Mesendoderm (in vitro differentiated cells): ENCODE measurements around the gene NBEA.

Experiments
- DNase-seq: peaks from one replicate; pipeline ENCODE4 v3.0.0; 2013
- H2AK5ac ChIP-seq: 2 replicates; pipeline ENCODE4 v1.6.1; 2013; ENCODE audit warnings: low read length, inconsistent platforms
- H2BK120ac ChIP-seq: 2 replicates; pipeline ENCODE4 v1.6.1; 2013; ENCODE audit warnings: low read depth, mild to moderate bottlenecking, low read length, moderate library complexity, mixed read lengths
- H2BK15ac ChIP-seq: replicated peaks from 2 replicates; pipeline ENCODE4 v1.6.1; 2013; ENCODE audit warnings: low read depth, mild to moderate bottlenecking, moderate library complexity
- H2BK5ac ChIP-seq: 2 replicates; pipeline ENCODE4 v1.6.1; 2013; ENCODE audit warnings: low read length, inconsistent platforms
- H3K18ac ChIP-seq: 2 replicates; pipeline ENCODE4 v1.6.1; 2013; ENCODE audit warnings: mild to moderate bottlenecking, low read length, mixed read lengths
- H3K23ac ChIP-seq: one replicate; pipeline ENCODE4 v1.6.1; 2013; ENCODE audit warnings: low read length
- H3K27ac ChIP-seq: 2 replicates; pipeline ENCODE4 v1.5.1; 2013; ENCODE audit warnings: low read depth, mild to moderate bottlenecking, inconsistent platforms, low read length, moderate library complexity
- H3K27me3 ChIP-seq: 2 replicates; pipeline ENCODE4 v1.6.1; 2013; ENCODE audit warnings: low read length, control low read depth, mild to moderate bottlenecking, inconsistent platforms; ENCODE audit not compliant: insufficient read depth, poor library complexity
- H3K36me3 ChIP-seq: 2 replicates; pipeline ENCODE4 v1.6.1; 2013; ENCODE audit warnings: low read length, inconsistent platforms; ENCODE audit not compliant: control insufficient read depth, insufficient read depth
- H3K4ac ChIP-seq: one replicate; pipeline ENCODE4 v1.6.1; 2013; ENCODE audit warnings: low read depth, mild to moderate bottlenecking, low read length, moderate library complexity
- H3K4me1 ChIP-seq: 2 replicates; pipeline ENCODE4 v1.6.1; 2013; ENCODE audit warnings: low read depth, low read length, inconsistent platforms; ENCODE audit not compliant: control insufficient read depth
- H3K4me2 ChIP-seq: 2 replicates; pipeline ENCODE4 v1.6.1; 2013; ENCODE audit warnings: low read length
- H3K4me3 ChIP-seq: 2 replicates; pipeline ENCODE4 v1.5.1; 2013; ENCODE audit warnings: mild to moderate bottlenecking, low read length
- H3K56ac ChIP-seq: one replicate; pipeline ENCODE4 v1.6.1; 2013; ENCODE audit warnings: low read length
- H3K79me1 ChIP-seq: 2 replicates; pipeline ENCODE4 v1.6.1; 2013; ENCODE audit warnings: low read length, inconsistent platforms
- H3K79me2 ChIP-seq: 2 replicates; pipeline ENCODE4 v1.6.1; 2013; ENCODE audit warnings: mild to moderate bottlenecking, low read length; ENCODE audit not compliant: control insufficient read depth, insufficient read depth
- H3K9ac ChIP-seq: 2 replicates; pipeline ENCODE4 v1.6.1; 2013; ENCODE audit warnings: low read length, inconsistent platforms
- H4K5ac ChIP-seq: one replicate; pipeline ENCODE4 v1.6.1; 2013; ENCODE audit warnings: low read length
- H4K8ac ChIP-seq: one replicate; pipeline ENCODE4 v1.6.1; 2013; ENCODE audit warnings: low read depth, mild to moderate bottlenecking, control low read depth, low read length, moderate library complexity
- WGBS: extraction: QIAGEN DNeasy Blood & Tissue Kit; methylation state at CpG from one replicate; pipeline ENCODE4 v1.1.7; 2013; ENCODE audit warnings: low lambda C conversion rate, missing lambda C conversion rate; ENCODE audit not compliant: insufficient coverage; ENCODE audit errors: extremely low coverage; 5-methylcytosine and 5-hydroxymethylcytosine counted together

NBEA gene

GRCh38 chr13:35190241-35190640 is 248.2 kb downstream of the NBEA start:
- H3K27ac ChIP-seq, result no peak overlapping the region
- H3K79me2 ChIP-seq, result no peaks in the 10 kb centered on the region
- H3K9ac ChIP-seq, result no peak overlapping the region
- DNase-seq, result no peak
- H4K5ac ChIP-seq, result no peak overlapping the region
- no peak overlapping the region for H2BK120ac ChIP-seq
- H3K23ac ChIP-seq, result no peak overlapping the region
- H3K4ac ChIP-seq, result no peak overlapping the region
- H3K27me3 ChIP-seq, result no peaks in the 10 kb centered on the region
- H3K4me2 ChIP-seq, result no peak overlapping the region
- no peak overlapping the region for H3K4me3 ChIP-seq
- H3K56ac ChIP-seq, result no peak overlapping the region
- H3K36me3 ChIP-seq, result no peaks in the 10 kb centered on the region
- H2AK5ac ChIP-seq, result no peak overlapping the region
- no peaks in the 10 kb centered on the region for H3K4me1 ChIP-seq
- no peak overlapping the region for H2BK5ac ChIP-seq
- H3K18ac ChIP-seq, result no peak overlapping the region
- no peak overlapping the region for H2BK15ac ChIP-seq
- no peak overlapping the region for H4K8ac ChIP-seq
- no CpG with 5 or more reads among the region's 2 CpGs for WGBS
- H3K79me1 ChIP-seq, result no peaks in the 10 kb centered on the region

GRCh38 chr13:35191883-35192282 is 249.8 kb downstream of the NBEA start:
- Histone ChIP-seq H4K5ac (no peak overlapping the region), H3K27ac (no peak overlapping the region), H3K27me3 (no peaks in the 10 kb centered on the region), H3K56ac (no peak overlapping the region), H3K4me3 (no peak overlapping the region), H3K36me3 (no peaks in the 10 kb centered on the region), H4K8ac (no peak overlapping the region), H2BK15ac (no peak overlapping the region), H2BK5ac (no peak overlapping the region), H3K9ac (no peak overlapping the region), H2BK120ac (no peak overlapping the region), H3K79me1 (no peaks in the 10 kb centered on the region), H2AK5ac (no peak overlapping the region), H3K4me1 (no peaks in the 10 kb centered on the region), H3K4me2 (no peak overlapping the region), H3K79me2 (no peaks in the 10 kb centered on the region), H3K18ac (no peak overlapping the region), H3K23ac (no peak overlapping the region), H3K4ac (no peak overlapping the region)
- no CpG with 5 or more reads among the region's 2 CpGs for WGBS
- DNase-seq, result no peak

GRCh38 chr13:35198613-35199200 is 256.6 kb downstream of the NBEA start:
- no CpG with 5 or more reads among the region's 8 CpGs for WGBS

GRCh38 chr13:35208587-35208986 is 266.5 kb downstream of the NBEA start:
- Histone ChIP-seq H3K9ac (no peak overlapping the region), H3K4ac (no peak overlapping the region), H2BK120ac (no peak overlapping the region), H4K8ac (no peak overlapping the region), H2AK5ac (no peak overlapping the region), H3K79me1 (no peaks in the 10 kb centered on the region), H3K4me2 (no peak overlapping the region), H3K4me1 (no peaks in the 10 kb centered on the region), H3K23ac (no peak overlapping the region), H3K36me3 (no peaks in the 10 kb centered on the region), H2BK5ac (no peak overlapping the region), H3K27me3 (no peaks in the 10 kb centered on the region), H3K79me2 (no peaks in the 10 kb centered on the region), H3K18ac (no peak overlapping the region), H2BK15ac (no peak overlapping the region), H3K56ac (no peak overlapping the region), H3K27ac (no peak overlapping the region), H4K5ac (no peak overlapping the region), H3K4me3 (no peak overlapping the region)
- no peak for DNase-seq
- no CpG with 5 or more reads among the region's 1 CpG for WGBS

More at GRCh38 chr13:35198613-35199200, 256.6 kb downstream of the NBEA start:
- H3K23ac ChIP-seq, result no peak overlapping the region
- no peak overlapping the region for H4K8ac ChIP-seq
- no peaks in the 10 kb centered on the region for H3K79me2 ChIP-seq
- H3K9ac ChIP-seq, result no peak overlapping the region
- no peak overlapping the region for H2BK120ac ChIP-seq
- no peak overlapping the region for H3K4me2 ChIP-seq
- H3K18ac ChIP-seq, result no peak overlapping the region
- no peak overlapping the region for H2AK5ac ChIP-seq
- H3K4me1 ChIP-seq, result no peaks in the 10 kb centered on the region
- no peak for DNase-seq
- H3K4me3 ChIP-seq, result no peak overlapping the region
- no peak overlapping the region for H4K5ac ChIP-seq
- no peak overlapping the region for H2BK15ac ChIP-seq
- H3K27me3 ChIP-seq, result no peaks in the 10 kb centered on the region
- H3K27ac ChIP-seq, result no peak overlapping the region
- no peaks in the 10 kb centered on the region for H3K36me3 ChIP-seq
- no peak overlapping the region for H2BK5ac ChIP-seq
- H3K4ac ChIP-seq, result no peak overlapping the region
- no peaks in the 10 kb centered on the region for H3K79me1 ChIP-seq
- H3K56ac ChIP-seq, result no peak overlapping the region

GRCh38 chr13:35210261-35210660 is 268.2 kb downstream of the NBEA start:
- H3K4me2 ChIP-seq, result no peak overlapping the region
- no peak overlapping the region for H3K56ac ChIP-seq
- H2AK5ac ChIP-seq, result no peak overlapping the region
- H3K79me1 ChIP-seq, result no peaks in the 10 kb centered on the region
- H2BK5ac ChIP-seq, result no peak overlapping the region
- H3K4ac ChIP-seq, result no peak overlapping the region
- no peaks in the 10 kb centered on the region for H3K4me1 ChIP-seq
- H3K36me3 ChIP-seq, result no peaks in the 10 kb centered on the region
- H3K9ac ChIP-seq, result no peak overlapping the region
- no peak overlapping the region for H3K23ac ChIP-seq
- no peaks in the 10 kb centered on the region for H3K27me3 ChIP-seq
- H2BK120ac ChIP-seq, result no peak overlapping the region
- WGBS, result no CpG with 5 or more reads among the region's 2 CpGs
- no peak overlapping the region for H3K4me3 ChIP-seq
- H3K79me2 ChIP-seq, result no peaks in the 10 kb centered on the region
- no peak for DNase-seq
- no peak overlapping the region for H4K8ac ChIP-seq
- no peak overlapping the region for H3K27ac ChIP-seq
- H2BK15ac ChIP-seq, result no peak overlapping the region
- no peak overlapping the region for H4K5ac ChIP-seq
- no peak overlapping the region for H3K18ac ChIP-seq

- Histone ChIP-seq H3K36me3 (no peaks in the 10 kb centered on the region), H3K9ac (no peak overlapping the region), H3K79me2 (no peaks in the 10 kb centered on the region), H3K56ac (no peak overlapping the region), H3K27ac (no peak overlapping the region), H3K4ac (no peak overlapping the region), H4K8ac (no peak overlapping the region), H3K27me3 (no peaks in the 10 kb centered on the region), H3K18ac (no peak overlapping the region), H2BK5ac (no peak overlapping the region), H2AK5ac (no peak overlapping the region), H3K4me2 (no peak overlapping the region), H3K4me1 (no peaks in the 10 kb centered on the region), H3K23ac (no peak overlapping the region), H2BK15ac (no peak overlapping the region), H3K79me1 (no peaks in the 10 kb centered on the region), H3K4me3 (no peak overlapping the region), H4K5ac (no peak overlapping the region), H2BK120ac (no peak overlapping the region)
- no peak for DNase-seq
- WGBS, result no CpG with 5 or more reads among the region's 4 CpGs
These were observed 269.9 kb downstream of the NBEA start for GRCh38 chr13:35211949-35212348.
